Natural killer cell (primary cell): ENCODE measurements around the gene BIN1. TPM values are rescaled to one million over a fixed set of nuclear protein-coding genes. Genes with fewer than 3 reads are reported as not detected.

Experiments used
- ATAC-seq, 3 donors: fragments of 150-1000 bp in 2 of 3; fragments of 200-7000 bp in 1 of 3; cut with Tn5 transposase; 1 replicate in 1 of 3; 2 replicates in 2 of 3; pipeline ENCODE4 v1.10.0; 2021; ENCODE audit warnings: mild to moderate bottlenecking in 2 of 3, moderate library complexity in 2 of 3
- DNase-seq, 2 donors: peaks; one replicate each; pipeline versions ENCODE4 v3.0.0 to v3.0.0-alpha.2; 2013 to 2021; ENCODE audit warnings: mixed read lengths in 1 of 2
- H3K27ac ChIP-seq: one replicate; pipeline ENCODE4 v1.5.1; 2013; ENCODE audit warnings: mild to moderate bottlenecking, low read length
- H3K27me3 ChIP-seq: one replicate; pipeline ENCODE4 v1.6.1; 2013; ENCODE audit warnings: low read length; ENCODE audit not compliant: control insufficient read depth, insufficient read depth
- H3K36me3 ChIP-seq: one replicate; pipeline ENCODE4 v1.6.1; 2013; ENCODE audit warnings: low read length; ENCODE audit not compliant: control insufficient read depth, insufficient read depth
- H3K4me1 ChIP-seq: one replicate; pipeline ENCODE4 v1.6.1; 2013; ENCODE audit warnings: low read length; ENCODE audit not compliant: control insufficient read depth, insufficient read depth
- H3K4me3 ChIP-seq: one replicate; pipeline ENCODE4 v1.5.1; 2013; ENCODE audit warnings: low read length
- H3K9me3 ChIP-seq: one replicate; pipeline ENCODE4 v1.6.1; 2013; ENCODE audit warnings: low read length; ENCODE audit not compliant: control insufficient read depth, insufficient read depth
- H3K27ac Mint-ChIP-seq, 2 donors: one replicate each; pipeline ENCODE4 v1.8.0; 2022; ENCODE audit warnings: mild to moderate bottlenecking in 2 of 2, mixed read lengths in 2 of 2, moderate library complexity in 1 of 2
- H3K27me3 Mint-ChIP-seq, 2 donors: one replicate each; pipeline ENCODE4 v1.8.0; 2022; ENCODE audit warnings: low read depth in 2 of 2, mixed read lengths in 2 of 2
- H3K36me3 Mint-ChIP-seq: one replicate; pipeline ENCODE4 v1.8.0; 2022; ENCODE audit warnings: mixed read lengths
- H3K4me1 Mint-ChIP-seq, 2 donors: one replicate each; pipeline ENCODE4 v1.8.0; 2022; ENCODE audit warnings: mixed read lengths in 2 of 2
- H3K4me3 Mint-ChIP-seq: one replicate; pipeline ENCODE4 v1.8.0; 2022; ENCODE audit warnings: mild to moderate bottlenecking, moderate library complexity, mixed read lengths
- H3K9me3 Mint-ChIP-seq, 2 donors: one replicate each; pipeline ENCODE4 v1.8.0; 2022; ENCODE audit warnings: mixed read lengths in 2 of 2
- CTCF ChIP-seq: fragments of 200-600 bp; IDR thresholded peaks from one replicate; pipeline ENCODE4 v1.8.0; 2022; ENCODE audit warnings: antibody characterized with exemption
- WGBS: methylation state at CpG from one replicate; pipeline ENCODE4 v1.1.7; 2013; ENCODE audit warnings: missing lambda C conversion rate; ENCODE audit not compliant: insufficient coverage; 5-methylcytosine and 5-hydroxymethylcytosine counted together
- intact Hi-C: fragments of 100-400 bp; cut with micrococcal nuclease; formaldehyde crosslinking; loops from one replicate; pipeline ENCODE4 v1.14.2; 2022
- total RNA-seq, 4 donors: library from RNA; stranded (reverse); fragments of 120-200 nt in 1 of 4; gene quantifications; one replicate each; pipeline versions ENCODE4 v1.2.3 to v1.2.4, GENCODE V29; 2013 to 2022

Gene BIN1
- total RNA-seq, 3 donors from 2014 or later (not counting 1 experiment from before 2014, with no cell fraction given): 73.5 to 131 (median 107) TPM

GRCh38 chr2:127092306-127092705, 14.6 kb downstream of the BIN1 start:
- H3K4me1 Mint-ChIP-seq: peaks cover 7 to 19% of the 10 kb centered on the region in 2 donors
- H3K4me3 Mint-ChIP-seq: no peak overlapping the region
- TF ChIP-seq CTCF: no peak
- H3K4me3 ChIP-seq: no peak overlapping the region
- H3K9me3 Mint-ChIP-seq: no peaks in the 10 kb centered on the region
- H3K27ac ChIP-seq: no peak overlapping the region
- no peaks in the 10 kb centered on the region for H3K27me3 ChIP-seq
- no peak for ATAC-seq
- no peaks in the 10 kb centered on the region for H3K36me3 ChIP-seq
- peaks cover 0 to 10% of the 10 kb centered on the region in 2 donors for H3K27me3 Mint-ChIP-seq
- intact Hi-C loops: no loop called here
- H3K4me1 ChIP-seq: peaks cover 40% of the 10 kb centered on the region
- H3K27ac Mint-ChIP-seq: no peak overlapping the region
- 93% methylated on average over 6 of the region's 6 CpGs for WGBS
- DNase-seq: no peak
- H3K36me3 Mint-ChIP-seq: no peaks in the 10 kb centered on the region
- no peaks in the 10 kb centered on the region for H3K9me3 ChIP-seq

GRCh38 chr2:127091886-127092285, 15.1 kb downstream of the BIN1 start:
- Histone ChIP-seq H3K27ac (no peak overlapping the region), H3K27me3 (no peaks in the 10 kb centered on the region), H3K9me3 (no peaks in the 10 kb centered on the region), H3K4me3 (no peak overlapping the region), H3K4me1 (peaks cover 44% of the 10 kb centered on the region), H3K36me3 (no peaks in the 10 kb centered on the region)
- no peak for TF ChIP-seq CTCF
- H3K27ac Mint-ChIP-seq: no peak overlapping the region
- DNase-seq: no peak
- peaks cover 9 to 21% of the 10 kb centered on the region in 2 donors for H3K4me1 Mint-ChIP-seq
- H3K9me3 Mint-ChIP-seq: no peaks in the 10 kb centered on the region
- intact Hi-C loops: no loop called here
- H3K27me3 Mint-ChIP-seq: peaks cover 0 to 10% of the 10 kb centered on the region in 2 donors
- ATAC-seq: no peak
- WGBS: 87% methylated on average over 5 of the region's 6 CpGs
- no peak overlapping the region for H3K4me3 Mint-ChIP-seq
- H3K36me3 Mint-ChIP-seq: no peaks in the 10 kb centered on the region

- intact Hi-C loops: no loop called here
- no peaks in the 10 kb centered on the region for H3K36me3 Mint-ChIP-seq
- peaks cover 12 to 25% of the 10 kb centered on the region in 2 donors for H3K4me1 Mint-ChIP-seq
- no peak overlapping the region for H3K4me3 Mint-ChIP-seq
- Histone ChIP-seq H3K36me3 (no peaks in the 10 kb centered on the region), H3K4me1 (peaks cover 51% of the 10 kb centered on the region), H3K27ac (no peak overlapping the region), H3K9me3 (no peaks in the 10 kb centered on the region), H3K27me3 (no peaks in the 10 kb centered on the region), H3K4me3 (no peak overlapping the region)
- TF ChIP-seq CTCF: no peak
- H3K27ac Mint-ChIP-seq: no peak overlapping the region
- no peaks in the 10 kb centered on the region for H3K9me3 Mint-ChIP-seq
- 85% methylated on average over 5 of the region's 5 CpGs for WGBS
- DNase-seq (no peak), ATAC-seq (no peak)
- peaks cover 0 to 10% of the 10 kb centered on the region in 2 donors for H3K27me3 Mint-ChIP-seq
These were observed 15.8 kb downstream of the BIN1 start for GRCh38 chr2:127091148-127091547.
